Ishikawa (cell line): ENCODE measurements around the gene PNMA8A.
A peak's percentile ranks its signal among the peaks of the same experiment; 100 is the strongest.

Experiments used
- CEBPB ChIP-seq: IDR thresholded peaks from 2 replicates; pipeline ENCODE4 v1.6.1; 2012
- CREB1 ChIP-seq: IDR thresholded peaks from 2 replicates; pipeline ENCODE4 v1.6.1; 2012; ENCODE audit warnings: low read depth
- EGR1 ChIP-seq: IDR thresholded peaks from 2 replicates; pipeline ENCODE4 v1.6.1; 2012
- EP300 ChIP-seq: IDR thresholded peaks from 2 replicates; pipeline ENCODE4 v1.6.1; 2012; ENCODE audit warnings: borderline replicate concordance
- FOXM1 ChIP-seq: IDR thresholded peaks from 2 replicates; pipeline ENCODE4 v1.6.1; 2012; ENCODE audit warnings: low read depth, borderline replicate concordance
- NFIC ChIP-seq: IDR thresholded peaks from 2 replicates; pipeline ENCODE4 v1.6.1; 2012
- RAD21 ChIP-seq: IDR thresholded peaks from 2 replicates; pipeline ENCODE4 v1.6.1; 2012; ENCODE audit warnings: low read depth
- REST ChIP-seq: IDR thresholded peaks from 2 replicates; pipeline ENCODE4 v1.6.1; 2012; ENCODE audit warnings: low read depth, mild to moderate bottlenecking
- TAF1 ChIP-seq: IDR thresholded peaks from 2 replicates; pipeline ENCODE4 v1.6.1; 2012; ENCODE audit warnings: low read depth, mild to moderate bottlenecking
- TCF12 ChIP-seq: IDR thresholded peaks from 2 replicates; pipeline ENCODE4 v1.6.1; 2012; ENCODE audit warnings: low read depth
- TEAD4 ChIP-seq: IDR thresholded peaks from 2 replicates; pipeline ENCODE4 v1.6.1; 2012
- YY1 ChIP-seq: IDR thresholded peaks from 2 replicates; pipeline ENCODE4 v1.6.1; 2012; ENCODE audit warnings: low read depth
- ZBTB7A ChIP-seq: IDR thresholded peaks from 2 replicates; pipeline ENCODE4 v1.6.1; 2012; ENCODE audit warnings: low read depth
- TF ChIP-seq, protein P1 (sequence below): IDR thresholded peaks from 2 replicates; pipeline ENCODE4 v1.6.1; 2012
- TF ChIP-seq, protein P2 (sequence below): IDR thresholded peaks from 2 replicates; pipeline ENCODE4 v1.6.1; 2012

Gene PNMA8A

DNA sequence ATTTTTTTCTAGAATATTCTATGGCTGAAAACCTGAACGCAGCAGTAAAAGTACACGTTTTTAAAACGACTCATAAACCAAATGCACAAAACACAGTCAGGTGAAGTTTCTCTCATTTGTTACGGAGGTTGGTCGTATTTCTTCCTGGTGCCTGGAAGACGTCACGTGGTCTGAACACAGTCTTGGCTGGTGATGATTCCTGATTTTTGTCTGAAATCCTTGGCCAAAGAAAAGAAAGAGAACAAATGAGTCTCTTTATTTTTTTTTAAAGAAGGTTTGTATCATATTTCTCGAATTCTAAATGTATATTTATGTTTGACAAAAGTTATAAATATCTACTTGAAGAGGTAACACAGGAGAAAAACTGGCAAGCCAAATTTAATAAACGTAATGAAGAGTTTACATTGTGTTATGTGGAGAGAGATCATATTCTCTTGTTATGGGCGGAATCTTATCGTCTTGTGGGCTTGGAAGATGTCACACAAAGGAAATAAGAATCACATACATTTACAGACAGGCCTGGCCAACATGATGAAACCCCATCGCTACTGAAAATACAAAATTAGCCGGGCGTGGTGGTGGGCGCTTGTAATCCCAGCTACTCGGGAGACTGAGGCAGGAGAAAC is 10.0 kb upstream of the PNMA8A start:
- no peak for TF ChIP-seq REST
- TF ChIP-seq, protein P1, sequence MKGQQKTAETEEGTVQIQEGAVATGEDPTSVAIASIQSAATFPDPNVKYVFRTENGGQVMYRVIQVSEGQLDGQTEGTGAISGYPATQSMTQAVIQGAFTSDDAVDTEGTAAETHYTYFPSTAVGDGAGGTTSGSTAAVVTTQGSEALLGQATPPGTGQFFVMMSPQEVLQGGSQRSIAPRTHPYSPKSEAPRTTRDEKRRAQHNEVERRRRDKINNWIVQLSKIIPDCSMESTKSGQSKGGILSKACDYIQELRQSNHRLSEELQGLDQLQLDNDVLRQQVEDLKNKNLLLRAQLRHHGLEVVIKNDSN: 0 out of 2 replicates have a peak, but pooled peaks have one; percentile 24

DNA sequence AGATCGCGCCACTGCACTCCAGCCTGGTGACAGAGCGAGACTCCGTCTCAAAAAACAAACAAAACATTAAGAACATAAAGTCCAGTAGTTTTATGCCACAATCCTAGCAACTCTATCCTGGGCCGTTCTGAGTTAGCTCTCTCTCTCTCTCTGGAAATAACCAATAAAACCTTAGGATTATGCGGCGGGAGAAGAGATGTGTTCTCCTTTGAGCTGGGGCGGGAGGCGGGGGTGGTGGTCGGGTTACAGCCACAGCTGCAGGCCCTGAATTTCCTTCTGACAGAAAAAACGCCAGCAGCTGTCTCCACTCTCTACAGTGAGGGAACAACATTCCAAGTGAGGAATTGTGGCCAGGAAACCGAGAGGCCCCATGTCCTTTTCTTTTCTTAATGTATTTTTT is 9.1 kb upstream of the PNMA8A start:
- TF ChIP-seq EGR1 (no peak), RAD21 (no peak), ZBTB7A (no peak), NFIC (no peak), TAF1 (no peak), EP300 (no peak), CREB1 (no peak)
- TF ChIP-seq, protein P1: no peak

GRCh38 chr19:46478356-46478986 is 7.1 kb upstream of the PNMA8A start:
- no peak for TF ChIP-seq NFIC
- TF ChIP-seq, protein P2, sequence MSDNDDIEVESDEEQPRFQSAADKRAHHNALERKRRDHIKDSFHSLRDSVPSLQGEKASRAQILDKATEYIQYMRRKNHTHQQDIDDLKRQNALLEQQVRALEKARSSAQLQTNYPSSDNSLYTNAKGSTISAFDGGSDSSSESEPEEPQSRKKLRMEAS: no peak
- TF ChIP-seq TEAD4: no peak
- TF ChIP-seq EP300: no peak
- no peak for TF ChIP-seq ZBTB7A
- no peak for TF ChIP-seq FOXM1
- no peak for TF ChIP-seq YY1
- no peak for TF ChIP-seq REST
- TF ChIP-seq CEBPB: no peak
- TF ChIP-seq RAD21: no peak
- no peak for TF ChIP-seq EGR1
- no peak for TF ChIP-seq CREB1
- no peak for TF ChIP-seq TCF12
- TF ChIP-seq TAF1: no peak
- TF ChIP-seq, protein P1: no peak

DNA sequence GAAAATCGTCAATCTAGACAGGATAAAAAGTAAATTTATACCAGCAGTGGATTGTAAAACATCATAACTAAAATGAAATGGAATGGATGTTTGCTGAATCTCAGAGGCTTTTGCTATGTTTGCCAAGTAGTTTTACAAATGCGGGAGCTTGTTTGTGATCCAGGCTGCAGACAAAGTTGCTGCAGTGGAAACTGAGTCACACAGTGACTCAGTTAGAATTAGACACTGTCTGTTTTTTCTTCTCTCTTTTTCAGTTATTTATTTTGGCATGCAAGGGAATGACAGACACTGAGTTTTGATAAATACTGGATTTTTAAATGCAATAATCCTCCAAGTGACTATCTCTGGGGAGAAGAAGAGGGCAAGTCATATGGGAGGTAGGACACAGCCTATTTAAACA is 4.6 kb upstream of the PNMA8A start:
- TF ChIP-seq TEAD4 (no peak), REST (no peak), CEBPB (no peak), FOXM1 (no peak), TAF1 (no peak), TCF12 (no peak), CREB1 (no peak), EGR1 (no peak), ZBTB7A (no peak), EP300 (no peak), YY1 (no peak), RAD21 (no peak)
- TF ChIP-seq, protein P1: no peak
